MM.1S (cell line): ENCODE measurements around the gene HIPK2.

Source experiments
- DNase-seq: peaks from one replicate; pipeline ENCODE4 v3.0.0-alpha.2; 2015
- H2AFZ ChIP-seq: fragments of 300-600 bp; sonication (generic); 2 replicates; pipeline ENCODE4 v1.6.0; 2016; ENCODE audit warnings: antibody characterized with exemption, low read length
- H3F3A ChIP-seq: fragments of 300-600 bp; sonication (generic); 2 replicates; pipeline ENCODE4 v1.6.1; 2016; ENCODE audit warnings: mild to moderate bottlenecking, antibody characterized with exemption, low read length, moderate library complexity, mixed read lengths; ENCODE audit not compliant: insufficient read depth
- H3K27ac ChIP-seq: fragments of 300-600 bp; sonication (generic); 2 replicates; pipeline ENCODE4 v1.5.1; 2016; ENCODE audit warnings: mild to moderate bottlenecking, low read length
- H3K27me3 ChIP-seq: fragments of 300-600 bp; sonication (generic); replicated peaks from 2 replicates; pipeline ENCODE4 v1.6.0; 2016; ENCODE audit warnings: low read length; ENCODE audit not compliant: insufficient read depth
- H3K36me3 ChIP-seq: fragments of 300-600 bp; sonication (generic); replicated peaks from 2 replicates; pipeline ENCODE4 v1.6.1; 2016; ENCODE audit warnings: mild to moderate bottlenecking, low read length, mixed read lengths; ENCODE audit not compliant: insufficient read depth
- H3K4me1 ChIP-seq: fragments of 300-600 bp; sonication (generic); 2 replicates; pipeline ENCODE4 v1.6.1; 2016; ENCODE audit warnings: low read length, mixed read lengths
- H3K4me2 ChIP-seq: fragments of 300-600 bp; sonication (generic); 2 replicates; pipeline ENCODE4 v1.6.0; 2016; ENCODE audit warnings: low read depth, low read length
- H3K4me3 ChIP-seq: fragments of 300-600 bp; sonication (generic); 2 replicates; pipeline ENCODE4 v1.5.1; 2016; ENCODE audit warnings: low read length, mixed read lengths
- H3K79me2 ChIP-seq: fragments of 300-600 bp; sonication (generic); 2 replicates; pipeline ENCODE4 v1.6.1; 2016; ENCODE audit warnings: mixed run types, low read length, mixed read lengths
- H3K9ac ChIP-seq: fragments of 300-600 bp; sonication (generic); 2 replicates; pipeline ENCODE4 v1.6.1; 2016; ENCODE audit warnings: low read length, mixed read lengths
- H3K9me2 ChIP-seq: fragments of 300-600 bp; sonication (generic); replicated peaks from 2 replicates; pipeline ENCODE4 v1.6.1; 2016; ENCODE audit warnings: mild to moderate bottlenecking, low read length, mixed read lengths; ENCODE audit not compliant: insufficient read depth
- H3K9me3 ChIP-seq: fragments of 300-600 bp; sonication (generic); replicated peaks from 2 replicates; pipeline ENCODE4 v1.6.1; 2016; ENCODE audit warnings: mild to moderate bottlenecking, low read length, mixed read lengths; ENCODE audit not compliant: insufficient read depth
- H4K20me1 ChIP-seq: fragments of 300-600 bp; sonication (generic); 2 replicates; pipeline ENCODE4 v1.6.1; 2016; ENCODE audit warnings: mild to moderate bottlenecking, low read length, moderate library complexity, mixed read lengths; ENCODE audit not compliant: insufficient read depth
- EZH2 ChIP-seq: fragments of 300-600 bp; sonication (generic); optimal IDR thresholded peaks from 2 replicates; pipeline ENCODE3; 2017; ENCODE audit warnings: low read depth, mild to moderate bottlenecking, antibody characterized with exemption, low read length, mixed read lengths
- EZH2phosphoT487 ChIP-seq: fragments of 300-600 bp; sonication (generic); IDR thresholded peaks from 2 replicates; pipeline ENCODE4 v1.6.1; 2018; ENCODE audit warnings: antibody characterized with exemption, low read length
- TF ChIP-seq, protein P1 (sequence below): fragments of 300-600 bp; sonication (generic); IDR thresholded peaks from 2 replicates; pipeline ENCODE4 v1.5.1; 2016; ENCODE audit warnings: antibody characterized with exemption, low read length, mixed read lengths

The HIPK2 gene

GRCh38 chr7:139709485-139709884 is 68.3 kb downstream of the HIPK2 start:
- H3K9me2 ChIP-seq, result no peaks in the 10 kb centered on the region
- peaks cover 13% of the 10 kb centered on the region for H3K79me2 ChIP-seq
- no peaks in the 10 kb centered on the region for H3K27me3 ChIP-seq
- H3K9ac ChIP-seq, result no peak overlapping the region
- no peaks in the 10 kb centered on the region for H3F3A ChIP-seq
- H2AFZ ChIP-seq, result no peak overlapping the region
- no peak for TF ChIP-seq EZH2phosphoT487
- TF ChIP-seq EZH2, result no peak
- TF ChIP-seq, protein P1, sequence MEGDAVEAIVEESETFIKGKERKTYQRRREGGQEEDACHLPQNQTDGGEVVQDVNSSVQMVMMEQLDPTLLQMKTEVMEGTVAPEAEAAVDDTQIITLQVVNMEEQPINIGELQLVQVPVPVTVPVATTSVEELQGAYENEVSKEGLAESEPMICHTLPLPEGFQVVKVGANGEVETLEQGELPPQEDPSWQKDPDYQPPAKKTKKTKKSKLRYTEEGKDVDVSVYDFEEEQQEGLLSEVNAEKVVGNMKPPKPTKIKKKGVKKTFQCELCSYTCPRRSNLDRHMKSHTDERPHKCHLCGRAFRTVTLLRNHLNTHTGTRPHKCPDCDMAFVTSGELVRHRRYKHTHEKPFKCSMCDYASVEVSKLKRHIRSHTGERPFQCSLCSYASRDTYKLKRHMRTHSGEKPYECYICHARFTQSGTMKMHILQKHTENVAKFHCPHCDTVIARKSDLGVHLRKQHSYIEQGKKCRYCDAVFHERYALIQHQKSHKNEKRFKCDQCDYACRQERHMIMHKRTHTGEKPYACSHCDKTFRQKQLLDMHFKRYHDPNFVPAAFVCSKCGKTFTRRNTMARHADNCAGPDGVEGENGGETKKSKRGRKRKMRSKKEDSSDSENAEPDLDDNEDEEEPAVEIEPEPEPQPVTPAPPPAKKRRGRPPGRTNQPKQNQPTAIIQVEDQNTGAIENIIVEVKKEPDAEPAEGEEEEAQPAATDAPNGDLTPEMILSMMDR, result no peak
- H4K20me1 ChIP-seq, result no peaks in the 10 kb centered on the region
- no peak overlapping the region for H3K4me3 ChIP-seq
- H3K4me2 ChIP-seq, result no peak overlapping the region
- H3K9me3 ChIP-seq, result no peaks in the 10 kb centered on the region
- no peak overlapping the region for H3K27ac ChIP-seq
- no peaks in the 10 kb centered on the region for H3K4me1 ChIP-seq
- no peaks in the 10 kb centered on the region for H3K36me3 ChIP-seq
- no peak for DNase-seq

- Histone ChIP-seq H3K79me2 (peaks cover 15% of the 10 kb centered on the region), H3K36me3 (no peaks in the 10 kb centered on the region), H3K9ac (no peak overlapping the region), H3F3A (no peaks in the 10 kb centered on the region), H4K20me1 (no peaks in the 10 kb centered on the region), H3K9me3 (no peaks in the 10 kb centered on the region), H3K4me2 (no peak overlapping the region), H3K27ac (no peak overlapping the region), H3K9me2 (no peaks in the 10 kb centered on the region), H3K4me1 (no peaks in the 10 kb centered on the region), H2AFZ (no peak overlapping the region), H3K4me3 (no peak overlapping the region), H3K27me3 (no peaks in the 10 kb centered on the region)
- TF ChIP-seq EZH2, result no peak
- TF ChIP-seq EZH2phosphoT487, result no peak
- TF ChIP-seq, protein P1, result no peak
- DNase-seq, result no peak
Observed at GRCh38 chr7:139708541-139708940, 69.3 kb downstream of the HIPK2 start.

DNA sequence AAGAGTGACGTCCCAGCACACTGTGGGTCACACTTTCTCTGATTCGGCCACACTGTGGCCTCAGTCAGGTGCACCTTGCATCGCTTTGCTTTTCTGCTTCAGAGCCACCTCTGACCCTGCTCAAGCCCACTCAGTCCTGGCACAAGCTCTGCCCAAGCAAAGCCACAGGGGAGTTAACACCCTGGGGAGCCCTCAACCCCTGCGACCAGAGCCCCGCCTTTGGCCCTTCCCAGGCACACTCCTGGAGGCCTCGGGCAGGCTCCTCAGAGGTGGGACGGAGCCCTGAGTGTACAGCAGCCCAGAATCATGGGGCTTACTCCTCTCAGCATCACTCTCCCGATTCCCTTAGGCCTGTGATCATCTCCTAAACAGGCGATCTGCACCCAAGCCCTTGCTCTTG is 71.0 kb downstream of the HIPK2 start:
- peaks cover 15% of the 10 kb centered on the region for H3K79me2 ChIP-seq
- H3K27ac ChIP-seq, result no peak overlapping the region
- no peak for TF ChIP-seq EZH2phosphoT487
- TF ChIP-seq, protein P1, result no peak
- TF ChIP-seq EZH2, result no peak
- H3K4me2 ChIP-seq, result no peak overlapping the region
- DNase-seq, result no peak
- no peaks in the 10 kb centered on the region for H3K36me3 ChIP-seq
- H4K20me1 ChIP-seq, result no peaks in the 10 kb centered on the region
- no peaks in the 10 kb centered on the region for H3K4me1 ChIP-seq
- no peak overlapping the region for H3K9ac ChIP-seq
- no peaks in the 10 kb centered on the region for H3K9me2 ChIP-seq
- H2AFZ ChIP-seq, result no peak overlapping the region
- H3K9me3 ChIP-seq, result no peaks in the 10 kb centered on the region
- no peak overlapping the region for H3K4me3 ChIP-seq
- no peaks in the 10 kb centered on the region for H3K27me3 ChIP-seq
- no peaks in the 10 kb centered on the region for H3F3A ChIP-seq

DNA sequence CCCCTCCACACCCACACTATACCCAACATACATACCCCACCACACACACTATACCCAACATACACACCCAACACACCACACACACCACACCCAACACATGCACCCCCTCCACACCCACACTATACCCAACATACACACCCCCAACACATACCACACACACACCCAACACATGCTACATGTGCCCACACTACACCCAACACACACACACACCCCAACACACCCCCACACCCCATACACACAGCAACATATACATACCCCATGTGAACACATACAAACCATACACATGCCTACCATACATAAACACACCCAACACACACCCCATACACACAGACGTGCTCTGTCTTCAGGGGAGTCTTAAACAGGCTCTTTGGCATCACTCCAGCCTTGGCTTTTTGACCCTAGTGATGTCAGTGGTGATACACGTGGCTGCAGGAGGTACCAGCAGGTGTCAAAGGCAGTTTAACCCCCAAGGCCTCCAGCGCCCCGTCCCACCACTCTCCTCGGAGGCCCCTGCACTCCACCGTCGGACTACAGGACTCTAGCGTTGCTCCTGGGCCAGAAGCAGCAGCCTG is 73.4 kb downstream of the HIPK2 start:
- no peak for DNase-seq
- Histone ChIP-seq H3K9me2 (no peaks in the 10 kb centered on the region), H3K27ac (no peak overlapping the region), H3K36me3 (no peaks in the 10 kb centered on the region), H3K4me1 (no peaks in the 10 kb centered on the region), H3K4me3 (no peak overlapping the region), H4K20me1 (no peaks in the 10 kb centered on the region), H3K27me3 (no peaks in the 10 kb centered on the region), H3K4me2 (no peak overlapping the region), H3K79me2 (peaks cover 20% of the 10 kb centered on the region), H2AFZ (no peak overlapping the region), H3F3A (no peaks in the 10 kb centered on the region), H3K9me3 (no peaks in the 10 kb centered on the region), H3K9ac (no peak overlapping the region)
- no peak for TF ChIP-seq EZH2phosphoT487
- TF ChIP-seq, protein P1, result no peak
- no peak for TF ChIP-seq EZH2
